Lower lobe of right lung (tissue), 2 donors: Measurements from ENCODE around the gene IL12A. TPM values are rescaled to one million over a fixed set of nuclear protein-coding genes. Genes with fewer than 3 reads are reported as not detected.

Source experiments
- ATAC-seq, 2 donors: fragments of 200-7000 bp; cut with Tn5 transposase; one replicate each; pipeline ENCODE4 v1.9.1; 2020 to 2022; ENCODE audit warnings: mild to moderate bottlenecking in 2 of 2, moderate library complexity in 2 of 2
- DNase-seq: peaks from one replicate; pipeline ENCODE4 v3.0.0-alpha.2; 2020
- H3K27ac ChIP-seq: fragments of 200-600 bp; one replicate; pipeline ENCODE4 v1.8.0; 2022
- H3K27me3 ChIP-seq: fragments of 200-600 bp; one replicate; pipeline ENCODE4 v1.8.0; 2022; ENCODE audit warnings: low read depth
- H3K36me3 ChIP-seq: fragments of 200-600 bp; one replicate; pipeline ENCODE4 v1.8.0; 2022; ENCODE audit warnings: mild to moderate bottlenecking
- H3K4me1 ChIP-seq: fragments of 200-600 bp; one replicate; pipeline ENCODE4 v1.8.0; 2022
- H3K4me3 ChIP-seq: fragments of 200-600 bp; one replicate; pipeline ENCODE4 v1.8.0; 2022; ENCODE audit warnings: mild to moderate bottlenecking
- H3K9me3 ChIP-seq: fragments of 200-600 bp; one replicate; pipeline ENCODE4 v1.8.0; 2022
- intact Hi-C: fragments of 100-400 bp; cut with DNase I; formaldehyde crosslinking; loops from one replicate; pipeline ENCODE4 v1.11.0; 2022
- total RNA-seq: library from RNA; stranded (reverse); fragmentation: NEBNext Ultra II Directional; extraction: Animal tissue kit (Norgen Biotek cat#: 25700); gene quantifications from one replicate; pipeline ENCODE4 v1.2.1, GENCODE V29; 2021
- TF ChIP-seq, protein P1 (sequence below): fragments of 200-600 bp; IDR thresholded peaks from one replicate; pipeline ENCODE4 v1.8.0; 2022; ENCODE audit warnings: antibody characterized with exemption, mild to moderate bottlenecking
- donor health status: DM: no; HTN: yes; CAD: no; lungs with severe emphysema.

Gene IL12A
- total RNA-seq, 1 donor from 2014 or later, result 2.9 TPM

GRCh38 chr3:159964166-159964973, 24.3 kb upstream of the IL12A start:
- no peak overlapping the region for H3K27ac ChIP-seq
- TF ChIP-seq, protein P1, sequence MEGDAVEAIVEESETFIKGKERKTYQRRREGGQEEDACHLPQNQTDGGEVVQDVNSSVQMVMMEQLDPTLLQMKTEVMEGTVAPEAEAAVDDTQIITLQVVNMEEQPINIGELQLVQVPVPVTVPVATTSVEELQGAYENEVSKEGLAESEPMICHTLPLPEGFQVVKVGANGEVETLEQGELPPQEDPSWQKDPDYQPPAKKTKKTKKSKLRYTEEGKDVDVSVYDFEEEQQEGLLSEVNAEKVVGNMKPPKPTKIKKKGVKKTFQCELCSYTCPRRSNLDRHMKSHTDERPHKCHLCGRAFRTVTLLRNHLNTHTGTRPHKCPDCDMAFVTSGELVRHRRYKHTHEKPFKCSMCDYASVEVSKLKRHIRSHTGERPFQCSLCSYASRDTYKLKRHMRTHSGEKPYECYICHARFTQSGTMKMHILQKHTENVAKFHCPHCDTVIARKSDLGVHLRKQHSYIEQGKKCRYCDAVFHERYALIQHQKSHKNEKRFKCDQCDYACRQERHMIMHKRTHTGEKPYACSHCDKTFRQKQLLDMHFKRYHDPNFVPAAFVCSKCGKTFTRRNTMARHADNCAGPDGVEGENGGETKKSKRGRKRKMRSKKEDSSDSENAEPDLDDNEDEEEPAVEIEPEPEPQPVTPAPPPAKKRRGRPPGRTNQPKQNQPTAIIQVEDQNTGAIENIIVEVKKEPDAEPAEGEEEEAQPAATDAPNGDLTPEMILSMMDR, result no peak
- no peaks in the 10 kb centered on the region for H3K9me3 ChIP-seq
- H3K27me3 ChIP-seq, result no peaks in the 10 kb centered on the region
- H3K4me1 ChIP-seq, result no peaks in the 10 kb centered on the region
- ATAC-seq, result no peak
- H3K4me3 ChIP-seq, result no peak overlapping the region
- no peaks in the 10 kb centered on the region for H3K36me3 ChIP-seq
- intact Hi-C loops, result no loop called here
- DNase-seq, result no peak

- Histone ChIP-seq H3K4me3 (no peak overlapping the region), H3K27me3 (no peaks in the 10 kb centered on the region), H3K27ac (no peak overlapping the region), H3K36me3 (no peaks in the 10 kb centered on the region), H3K4me1 (no peaks in the 10 kb centered on the region), H3K9me3 (no peaks in the 10 kb centered on the region)
- intact Hi-C loops, result no loop called here
- TF ChIP-seq, protein P1, result no peak
- DNase-seq (no peak), ATAC-seq (no peak)
Observed at GRCh38 chr3:159971311-159971710, 17.3 kb upstream of the IL12A start.

- ATAC-seq (no peak), DNase-seq (no peak)
- no peak overlapping the region for H3K4me3 ChIP-seq
- TF ChIP-seq, protein P1, result no peak
- H3K27me3 ChIP-seq, result no peaks in the 10 kb centered on the region
- H3K27ac ChIP-seq, result no peak overlapping the region
- no peaks in the 10 kb centered on the region for H3K9me3 ChIP-seq
- H3K36me3 ChIP-seq, result no peaks in the 10 kb centered on the region
- intact Hi-C loops, result no loop called here
- no peaks in the 10 kb centered on the region for H3K4me1 ChIP-seq
Observed at GRCh38 chr3:159977295-159977694, 11.3 kb upstream of the IL12A start.

DNA sequence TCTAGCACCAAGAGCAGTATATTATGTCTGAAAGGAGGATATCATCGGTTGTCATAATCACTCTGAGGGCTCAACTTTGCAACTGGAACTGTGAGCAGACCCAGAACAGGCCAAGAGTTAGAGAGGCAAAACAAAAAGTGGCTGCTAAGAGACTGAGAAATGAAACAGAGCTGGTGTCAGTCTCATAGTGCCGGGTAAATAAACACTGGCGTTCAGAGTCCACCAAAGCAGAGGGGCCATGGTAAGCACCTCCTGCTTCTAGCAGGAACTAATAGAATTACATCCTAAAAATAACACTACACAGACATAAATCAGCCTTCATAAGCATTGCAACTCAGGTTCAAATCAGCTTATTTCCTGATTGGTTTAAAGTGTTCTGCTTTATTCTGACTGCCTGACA, 10.3 kb upstream of the IL12A start:
- no peaks in the 10 kb centered on the region for H3K27me3 ChIP-seq
- H3K4me1 ChIP-seq, result no peaks in the 10 kb centered on the region
- intact Hi-C loops, result no loop called here
- no peak for DNase-seq
- H3K27ac ChIP-seq, result no peak overlapping the region
- no peaks in the 10 kb centered on the region for H3K36me3 ChIP-seq
- H3K9me3 ChIP-seq, result no peaks in the 10 kb centered on the region
- TF ChIP-seq, protein P1, result no peak
- no peak for ATAC-seq
- no peak overlapping the region for H3K4me3 ChIP-seq

- H3K4me3 ChIP-seq, result no peak overlapping the region
- H3K9me3 ChIP-seq, result no peaks in the 10 kb centered on the region
- H3K4me1 ChIP-seq, result no peaks in the 10 kb centered on the region
- DNase-seq (no peak), ATAC-seq (no peak)
- intact Hi-C loops, result no loop called here
- no peaks in the 10 kb centered on the region for H3K27me3 ChIP-seq
- TF ChIP-seq, protein P1, result no peak
- no peak overlapping the region for H3K27ac ChIP-seq
- H3K36me3 ChIP-seq, result no peaks in the 10 kb centered on the region
Observed at GRCh38 chr3:159978918-159979703, 9.5 kb upstream of the IL12A start.
